LNCaP clone FGC (cell line): ENCODE measurements around the gene SLC66A1.

Source experiments
- DNase-seq: peaks from one replicate; pipeline ENCODE4 v3.0.0-alpha.2; 2011; ENCODE audit warnings: low read depth
- H3K4me3 ChIP-seq: 2 replicates; pipeline ENCODE4 v1.5.1; 2011; ENCODE audit warnings: mild to moderate bottlenecking, low read depth, low read length, control low read depth
- TF ChIP-seq, protein P1 (sequence below): IDR thresholded peaks from 2 replicates; pipeline ENCODE4 v1.5.1; 2012; ENCODE audit warnings: mild to moderate bottlenecking; ENCODE audit not compliant: control insufficient read depth, insufficient read depth; ENCODE audit errors: extremely low read depth

The SLC66A1 gene

DNA sequence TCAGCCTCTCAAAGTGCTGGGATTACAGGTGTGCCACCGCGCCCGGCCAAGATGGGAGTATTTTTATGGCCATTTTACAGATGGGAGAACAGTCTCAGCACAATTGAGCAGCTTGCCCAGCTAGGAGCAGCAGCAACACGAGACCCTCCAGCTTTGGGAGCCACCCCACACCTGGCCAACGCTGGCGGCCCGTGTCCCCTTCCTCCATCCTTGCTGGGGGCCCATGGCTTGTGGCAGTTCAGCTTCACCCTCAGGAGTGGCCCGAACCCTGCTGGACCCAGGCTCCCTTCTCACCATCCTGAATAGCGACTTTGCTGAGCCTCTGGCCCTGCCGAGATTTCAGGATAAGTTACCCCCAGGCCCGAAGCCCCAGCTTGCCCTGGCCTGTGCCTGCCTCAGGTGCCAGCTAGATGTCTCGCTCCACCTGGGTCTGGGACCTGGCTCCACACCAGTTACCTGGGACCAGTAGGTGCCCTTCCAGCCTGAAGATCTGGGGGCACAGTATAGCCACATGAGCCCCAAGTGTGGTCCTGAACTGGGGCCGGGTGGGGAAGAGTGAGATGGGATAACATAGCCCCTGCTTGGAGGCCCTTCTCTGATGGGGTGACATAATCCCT is 19.2 kb downstream of the SLC66A1 start:
- TF ChIP-seq, protein P1, sequence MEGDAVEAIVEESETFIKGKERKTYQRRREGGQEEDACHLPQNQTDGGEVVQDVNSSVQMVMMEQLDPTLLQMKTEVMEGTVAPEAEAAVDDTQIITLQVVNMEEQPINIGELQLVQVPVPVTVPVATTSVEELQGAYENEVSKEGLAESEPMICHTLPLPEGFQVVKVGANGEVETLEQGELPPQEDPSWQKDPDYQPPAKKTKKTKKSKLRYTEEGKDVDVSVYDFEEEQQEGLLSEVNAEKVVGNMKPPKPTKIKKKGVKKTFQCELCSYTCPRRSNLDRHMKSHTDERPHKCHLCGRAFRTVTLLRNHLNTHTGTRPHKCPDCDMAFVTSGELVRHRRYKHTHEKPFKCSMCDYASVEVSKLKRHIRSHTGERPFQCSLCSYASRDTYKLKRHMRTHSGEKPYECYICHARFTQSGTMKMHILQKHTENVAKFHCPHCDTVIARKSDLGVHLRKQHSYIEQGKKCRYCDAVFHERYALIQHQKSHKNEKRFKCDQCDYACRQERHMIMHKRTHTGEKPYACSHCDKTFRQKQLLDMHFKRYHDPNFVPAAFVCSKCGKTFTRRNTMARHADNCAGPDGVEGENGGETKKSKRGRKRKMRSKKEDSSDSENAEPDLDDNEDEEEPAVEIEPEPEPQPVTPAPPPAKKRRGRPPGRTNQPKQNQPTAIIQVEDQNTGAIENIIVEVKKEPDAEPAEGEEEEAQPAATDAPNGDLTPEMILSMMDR, result no peak
- no peak for DNase-seq
- H3K4me3 ChIP-seq, result no peak overlapping the region

DNA sequence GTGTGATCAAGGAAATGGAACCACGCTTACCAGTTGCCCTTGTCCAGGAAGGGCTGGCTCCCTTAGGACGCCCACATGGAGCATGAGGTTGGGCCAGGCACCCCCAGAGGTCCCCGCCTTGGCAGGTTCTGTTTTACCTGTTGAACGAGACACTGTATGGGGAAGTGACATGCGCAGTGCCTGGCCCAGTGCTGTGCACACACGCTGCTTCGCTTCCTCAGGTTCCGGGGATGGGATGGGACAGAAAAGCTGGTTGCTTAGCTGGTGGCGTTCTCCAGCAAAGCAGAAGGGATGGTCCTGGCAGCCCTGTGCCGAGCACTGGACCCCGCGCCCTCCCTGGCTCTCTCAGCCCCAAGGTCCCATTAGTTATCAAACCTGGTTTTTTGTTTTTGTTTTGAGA is 20.7 kb downstream of the SLC66A1 start:
- H3K4me3 ChIP-seq, result no peak overlapping the region
- TF ChIP-seq, protein P1, result no peak
- DNase-seq, result no peak

DNA sequence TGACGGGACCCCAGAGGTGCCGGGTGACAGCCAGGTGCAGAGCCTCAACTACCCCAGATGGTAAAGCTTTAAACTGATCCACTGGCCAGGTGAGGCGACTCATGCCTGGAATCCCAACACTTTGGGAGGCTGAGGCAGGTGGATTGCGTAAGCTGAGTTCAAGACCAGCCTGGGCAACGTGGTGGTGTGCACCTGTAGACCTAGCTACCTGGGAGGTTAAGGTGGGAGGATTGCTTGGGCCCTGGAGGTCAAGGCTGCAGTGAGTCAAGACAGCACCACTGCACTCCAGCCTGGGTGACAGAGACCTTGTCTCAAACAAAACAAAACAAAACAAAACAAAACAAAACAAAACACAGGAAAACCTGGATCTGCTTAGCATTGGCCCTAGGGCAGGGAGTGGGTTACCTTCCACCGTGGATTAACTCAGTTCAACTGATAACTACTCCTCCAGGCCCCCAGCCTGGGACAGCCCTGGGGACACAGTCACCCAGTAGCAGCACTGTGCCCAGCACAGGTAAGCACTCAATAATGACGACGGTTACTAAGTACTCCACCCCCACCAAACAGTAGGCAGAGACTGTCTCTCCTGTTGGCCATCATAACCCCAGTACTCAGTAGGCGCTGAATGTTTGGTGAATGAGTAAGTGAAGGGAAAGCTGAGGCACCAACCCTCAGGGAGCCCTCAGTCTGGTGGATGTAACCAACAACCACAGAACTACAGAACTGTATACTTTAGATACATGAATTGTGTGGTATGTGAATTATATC is 21.6 kb downstream of the SLC66A1 start:
- TF ChIP-seq, protein P1, result no peak
- H3K4me3 ChIP-seq, result no peak overlapping the region
- DNase-seq, result no peak

DNA sequence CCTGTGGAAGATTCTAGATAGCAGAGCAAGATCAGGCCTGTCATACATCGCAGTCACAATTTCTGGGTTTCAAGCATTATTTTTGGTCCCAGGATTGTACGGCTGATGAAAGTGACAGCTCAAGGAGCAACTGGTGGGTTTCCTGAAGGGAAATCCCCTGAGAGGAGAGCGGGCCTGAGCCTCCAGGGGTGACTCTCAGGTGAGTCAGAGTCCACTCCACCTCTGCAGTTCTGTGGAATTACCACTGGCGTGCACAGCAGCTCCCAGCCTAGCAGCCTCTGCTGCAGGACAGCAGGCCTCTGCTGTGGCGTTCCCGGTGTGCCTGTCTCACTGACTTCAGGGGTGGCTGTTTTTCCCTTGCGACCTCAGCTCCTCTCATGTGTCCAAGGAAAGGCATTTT is 24.4 kb downstream of the SLC66A1 start:
- TF ChIP-seq, protein P1, result no peak
- no peak for DNase-seq
- H3K4me3 ChIP-seq, result no peak overlapping the region

DNA sequence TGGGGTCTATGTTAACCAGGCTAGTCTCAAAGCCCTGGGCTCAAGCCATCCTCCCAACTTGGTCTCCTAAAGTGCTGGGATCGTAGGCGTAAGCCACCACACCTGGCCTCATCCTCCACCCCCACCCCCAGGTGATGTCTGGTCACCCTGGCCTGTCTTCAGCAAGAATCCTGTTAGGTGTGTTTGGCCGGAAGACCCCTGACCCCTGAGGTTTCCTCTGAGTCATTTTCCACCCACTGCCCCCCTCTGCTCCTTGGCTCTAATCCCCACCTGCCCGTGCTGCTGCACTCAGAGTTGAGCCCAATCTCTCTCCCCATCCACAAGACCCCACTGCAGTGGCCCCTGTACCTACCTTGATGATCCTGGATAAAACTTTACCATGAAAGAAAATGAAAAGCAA is 25.2 kb downstream of the SLC66A1 start:
- DNase-seq, result no peak
- no peak overlapping the region for H3K4me3 ChIP-seq
- TF ChIP-seq, protein P1, result no peak

DNA sequence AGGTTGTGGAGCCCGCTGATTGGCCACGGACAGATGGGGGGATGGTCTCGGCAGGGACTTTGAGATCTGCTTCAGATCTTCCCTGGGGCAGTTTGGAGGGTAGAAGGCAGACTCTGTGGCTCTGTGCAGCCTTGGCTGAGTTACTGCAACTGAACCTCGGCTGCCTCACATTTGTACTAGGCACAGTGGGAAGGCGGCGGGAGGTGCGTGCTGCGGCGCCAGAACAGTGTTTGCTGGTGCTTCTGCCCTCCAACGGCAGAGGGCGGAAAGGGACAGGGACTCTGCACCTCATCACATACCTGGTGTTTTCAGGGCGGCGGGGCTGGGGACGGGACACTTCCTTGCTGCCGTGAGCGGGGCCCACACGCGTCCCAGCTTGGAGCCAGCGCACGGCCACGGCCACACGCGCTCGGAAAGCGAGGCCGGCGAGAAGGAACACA is 26.2 kb downstream of the SLC66A1 start:
- TF ChIP-seq, protein P1, result no peak
- DNase-seq, result no peak
- H3K4me3 ChIP-seq, result no peak overlapping the region
